ENCODE measurements around the gene SCFD1. TPM values are rescaled to one million over a fixed set of nuclear protein-coding genes. Genes with fewer than 3 reads are reported as not detected.

SCFD1 gene
- total RNA-seq, 6 experiments from 2014 or later: 26.5 to 44.6 (median 34.8) TPM

DNA sequence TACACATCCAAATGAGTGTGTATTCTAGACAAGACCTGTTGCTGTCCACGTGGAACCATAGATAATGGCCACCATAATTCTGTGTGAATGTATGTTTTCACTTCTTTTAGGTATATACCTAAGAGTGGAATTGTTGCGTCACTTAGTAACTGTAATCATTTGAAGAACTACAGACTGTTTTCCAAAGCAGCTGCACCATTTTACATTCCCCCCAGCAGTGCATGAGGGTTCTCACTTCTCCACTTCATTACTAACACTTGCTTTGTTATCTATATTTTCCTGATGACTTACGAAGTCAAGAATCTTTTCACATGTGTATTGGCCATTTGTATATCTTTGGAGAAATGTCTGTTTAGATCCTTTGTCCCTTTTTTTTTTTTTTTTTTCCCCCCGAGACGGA lies 106.4 kb downstream of the SCFD1 start:
- no peak for ATAC-seq
- 97% methylated on average over 5 of the region's 5 CpGs for WGBS (ENCODE audit: insufficient coverage, low coverage, low lambda C conversion rate, missing lambda C conversion rate)
- H3K36me3 ChIP-seq: peaks cover 0 to 10% (median 3%) of the 10 kb centered on the region in 4 donors
- no peak for DNase-seq
- no peak overlapping the region for H3K4me3 ChIP-seq
- intact Hi-C loops (cut with DNase I): no loop called here
- no peaks in the 10 kb centered on the region for H3K9me3 ChIP-seq
- TF ChIP-seq, protein P1, sequence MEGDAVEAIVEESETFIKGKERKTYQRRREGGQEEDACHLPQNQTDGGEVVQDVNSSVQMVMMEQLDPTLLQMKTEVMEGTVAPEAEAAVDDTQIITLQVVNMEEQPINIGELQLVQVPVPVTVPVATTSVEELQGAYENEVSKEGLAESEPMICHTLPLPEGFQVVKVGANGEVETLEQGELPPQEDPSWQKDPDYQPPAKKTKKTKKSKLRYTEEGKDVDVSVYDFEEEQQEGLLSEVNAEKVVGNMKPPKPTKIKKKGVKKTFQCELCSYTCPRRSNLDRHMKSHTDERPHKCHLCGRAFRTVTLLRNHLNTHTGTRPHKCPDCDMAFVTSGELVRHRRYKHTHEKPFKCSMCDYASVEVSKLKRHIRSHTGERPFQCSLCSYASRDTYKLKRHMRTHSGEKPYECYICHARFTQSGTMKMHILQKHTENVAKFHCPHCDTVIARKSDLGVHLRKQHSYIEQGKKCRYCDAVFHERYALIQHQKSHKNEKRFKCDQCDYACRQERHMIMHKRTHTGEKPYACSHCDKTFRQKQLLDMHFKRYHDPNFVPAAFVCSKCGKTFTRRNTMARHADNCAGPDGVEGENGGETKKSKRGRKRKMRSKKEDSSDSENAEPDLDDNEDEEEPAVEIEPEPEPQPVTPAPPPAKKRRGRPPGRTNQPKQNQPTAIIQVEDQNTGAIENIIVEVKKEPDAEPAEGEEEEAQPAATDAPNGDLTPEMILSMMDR (IDR thresholded peaks at IDR 0.05): no peak
- no peak for TF ChIP-seq POLR2A (IDR thresholded peaks at IDR 0.05)
- H3K27ac ChIP-seq: no peak overlapping the region
- H3K27me3 ChIP-seq: no peaks in the 10 kb centered on the region
- H3K4me1 ChIP-seq: no peaks in the 10 kb centered on the region

DNA sequence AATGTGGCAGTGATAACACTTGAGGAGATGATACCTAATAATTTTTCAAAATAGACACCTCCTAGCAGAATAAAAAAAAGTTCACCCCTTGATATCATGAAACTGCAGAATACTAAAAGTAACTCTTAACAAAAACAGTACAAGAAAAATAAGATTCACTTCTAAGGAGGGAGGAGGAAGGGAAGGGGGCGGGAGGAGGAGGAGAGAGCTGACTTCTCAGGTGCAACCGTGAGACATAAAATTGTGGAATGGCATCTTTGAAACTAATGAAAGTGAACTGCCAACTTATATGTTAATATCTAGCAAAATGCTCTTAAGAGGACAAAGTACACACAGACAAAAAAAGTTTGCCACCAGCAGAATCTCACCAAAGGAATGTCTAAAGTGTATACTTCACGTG lies 115.8 kb downstream of the SCFD1 start:
- Histone ChIP-seq H3K27ac (no peak overlapping the region), H3K9me3 (no peaks in the 10 kb centered on the region), H3K4me1 (no peaks in the 10 kb centered on the region), H3K27me3 (no peaks in the 10 kb centered on the region), H3K36me3 (peaks cover 0 to 21% (median 11%) of the 10 kb centered on the region in 4 donors), H3K4me3 (no peak overlapping the region)
- DNase-seq: no peak
- TF ChIP-seq, protein P1 (IDR thresholded peaks at IDR 0.05): no peak
- no peak for TF ChIP-seq POLR2A (IDR thresholded peaks at IDR 0.05)
- intact Hi-C loops (cut with DNase I): no loop called here
- no peak for ATAC-seq
- WGBS (ENCODE audit: insufficient coverage, low coverage, low lambda C conversion rate, missing lambda C conversion rate): 85% methylated on average over 3 of the region's 3 CpGs

DNA sequence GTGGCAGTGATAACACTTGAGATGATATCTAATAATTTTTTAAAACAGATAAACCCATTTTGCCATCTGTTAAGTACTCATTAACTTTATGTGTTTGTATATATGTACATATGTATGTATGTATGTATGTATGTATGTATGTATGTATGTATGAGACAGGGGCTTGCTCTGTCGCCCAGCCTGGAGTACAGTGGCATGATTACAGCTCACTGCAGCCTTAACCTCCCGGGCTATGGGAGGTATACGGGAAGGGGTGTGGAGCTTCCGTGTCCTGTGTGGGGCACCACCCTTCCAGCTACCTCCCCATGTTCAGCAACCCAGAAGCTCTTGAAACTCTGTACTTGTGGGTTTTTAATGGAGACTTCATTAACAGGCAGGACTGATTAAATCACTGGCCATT lies 116.9 kb downstream of the SCFD1 start:
- H3K27ac ChIP-seq: no peak overlapping the region
- intact Hi-C loops (cut with DNase I): no loop called here
- ATAC-seq: peak in 1 of 4 donors; percentile 19
- H3K9me3 ChIP-seq: no peaks in the 10 kb centered on the region
- no peak for DNase-seq
- H3K27me3 ChIP-seq: no peaks in the 10 kb centered on the region
- peaks cover 0 to 21% (median 8%) of the 10 kb centered on the region in 4 donors for H3K36me3 ChIP-seq
- no peaks in the 10 kb centered on the region for H3K4me1 ChIP-seq
- H3K4me3 ChIP-seq: no peak overlapping the region
- TF ChIP-seq POLR2A (IDR thresholded peaks at IDR 0.05): no peak
- TF ChIP-seq, protein P1 (IDR thresholded peaks at IDR 0.05): no peak
- WGBS (ENCODE audit: insufficient coverage, low coverage, low lambda C conversion rate, missing lambda C conversion rate): 81% methylated on average over 3 of the region's 4 CpGs

DNA sequence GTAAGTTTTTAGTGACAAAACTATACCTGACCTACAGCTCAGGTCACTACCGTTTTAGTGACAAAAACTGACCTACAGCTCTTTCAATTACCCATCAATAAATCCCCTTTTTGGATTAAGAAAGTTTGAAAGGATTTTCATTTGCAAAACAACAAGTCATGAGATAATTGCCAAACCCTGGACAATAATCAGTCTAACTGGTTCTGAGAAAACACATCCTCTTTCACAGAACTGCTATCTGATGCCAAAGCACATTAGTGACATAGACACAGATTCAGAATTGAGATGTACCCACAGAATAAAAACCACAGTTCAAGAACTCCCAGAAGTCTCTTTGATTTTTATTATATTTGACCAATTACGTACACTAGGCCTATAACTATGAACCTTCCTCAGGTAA lies 126.2 kb downstream of the SCFD1 start:
- no peaks in the 10 kb centered on the region for H3K27me3 ChIP-seq
- intact Hi-C loops (cut with DNase I): no loop called here
- no peaks in the 10 kb centered on the region for H3K4me1 ChIP-seq
- TF ChIP-seq, protein P1 (IDR thresholded peaks at IDR 0.05): no peak
- no peak for TF ChIP-seq POLR2A (IDR thresholded peaks at IDR 0.05)
- H3K27ac ChIP-seq: no peak overlapping the region
- H3K4me3 ChIP-seq: no peak overlapping the region
- DNase-seq (no peak), ATAC-seq (no peak)
- H3K9me3 ChIP-seq: no peaks in the 10 kb centered on the region
- WGBS (ENCODE audit: insufficient coverage, low coverage, low lambda C conversion rate, missing lambda C conversion rate): 69% methylated on average over 2 of the region's 2 CpGs
- no peaks in the 10 kb centered on the region for H3K36me3 ChIP-seq

Data from right lobe of liver (tissue), 6 donors.